NCI-H510A (cell line): ENCODE results near the gene CEPT1.

Experiments
- DNase-seq: peaks from one replicate; lab custom pipeline; 2025; lab: John Stamatoyannopoulos, UW

Gene CEPT1

GRCh38 chr1:111145963-111146768 is 6.1 kb downstream of the CEPT1 start:
- DNase-seq, result no peak

DNA sequence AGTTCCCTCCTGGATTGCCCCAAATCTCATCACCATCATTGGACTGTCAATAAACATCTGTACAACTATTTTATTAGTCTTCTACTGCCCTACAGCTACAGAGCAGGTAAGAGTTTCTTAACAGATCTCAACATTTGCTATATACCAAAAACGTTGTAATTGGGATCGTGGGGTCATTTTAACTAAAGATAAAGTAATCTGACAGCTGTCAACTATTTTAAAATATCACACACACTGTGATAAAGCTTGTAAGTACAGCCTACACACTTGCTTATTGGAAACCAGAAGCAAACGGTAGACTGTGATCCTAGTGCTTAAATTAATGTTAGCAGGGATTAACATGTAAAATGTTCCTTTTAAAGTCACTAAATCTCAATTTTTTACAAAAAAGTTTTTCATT is 7.9 kb downstream of the CEPT1 start:
- DNase-seq, result no peak

DNA sequence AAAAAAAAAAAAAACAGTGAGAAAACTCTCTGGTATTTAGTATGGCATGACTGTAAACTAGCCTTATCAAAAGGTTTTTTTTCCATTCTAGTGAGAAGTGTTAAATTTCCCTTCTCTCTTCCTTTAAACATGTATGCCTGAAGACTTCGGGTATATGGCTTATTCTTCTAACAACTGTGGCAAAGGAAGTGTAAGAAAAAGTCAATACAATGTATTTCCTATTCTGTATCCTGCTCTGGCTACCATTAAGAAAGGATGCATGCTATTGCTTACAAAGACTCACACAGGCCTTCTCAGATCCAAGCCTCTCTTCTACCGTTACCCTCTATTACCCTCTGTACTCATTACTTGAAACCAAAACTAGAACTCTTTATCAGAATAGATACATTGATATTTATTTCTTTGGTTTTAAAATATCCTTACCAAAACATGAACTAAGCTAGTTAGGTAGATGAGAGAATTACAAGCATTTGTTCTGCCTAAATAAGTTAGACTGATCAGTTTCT is 8.4 kb downstream of the CEPT1 start:
- DNase-seq, result no peak

- DNase-seq, result no peak
Observed at GRCh38 chr1:111151838-111152237, 11.8 kb downstream of the CEPT1 start.

- DNase-seq, result no peak
Observed at GRCh38 chr1:111154021-111154999, 14.3 kb downstream of the CEPT1 start.

DNA sequence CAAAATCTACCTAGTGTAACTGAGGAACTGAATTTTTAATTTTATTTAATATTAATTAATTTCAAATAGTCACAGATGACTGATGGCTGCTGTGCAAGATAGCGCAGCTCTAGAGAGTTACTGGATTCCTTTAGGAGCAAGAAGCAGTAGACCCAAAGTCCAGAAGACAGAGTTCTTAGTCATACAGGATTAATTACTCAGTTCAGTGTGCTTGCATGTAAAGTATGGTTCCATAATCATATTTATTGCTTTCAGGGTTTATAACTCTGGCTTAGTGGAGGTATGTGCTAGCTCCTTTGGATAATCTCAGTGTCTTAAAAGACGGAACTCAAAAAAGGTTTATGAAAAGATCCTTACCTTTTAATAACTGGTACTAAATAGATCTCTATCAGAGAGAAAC is 17.4 kb downstream of the CEPT1 start:
- DNase-seq, result no peak

DNA sequence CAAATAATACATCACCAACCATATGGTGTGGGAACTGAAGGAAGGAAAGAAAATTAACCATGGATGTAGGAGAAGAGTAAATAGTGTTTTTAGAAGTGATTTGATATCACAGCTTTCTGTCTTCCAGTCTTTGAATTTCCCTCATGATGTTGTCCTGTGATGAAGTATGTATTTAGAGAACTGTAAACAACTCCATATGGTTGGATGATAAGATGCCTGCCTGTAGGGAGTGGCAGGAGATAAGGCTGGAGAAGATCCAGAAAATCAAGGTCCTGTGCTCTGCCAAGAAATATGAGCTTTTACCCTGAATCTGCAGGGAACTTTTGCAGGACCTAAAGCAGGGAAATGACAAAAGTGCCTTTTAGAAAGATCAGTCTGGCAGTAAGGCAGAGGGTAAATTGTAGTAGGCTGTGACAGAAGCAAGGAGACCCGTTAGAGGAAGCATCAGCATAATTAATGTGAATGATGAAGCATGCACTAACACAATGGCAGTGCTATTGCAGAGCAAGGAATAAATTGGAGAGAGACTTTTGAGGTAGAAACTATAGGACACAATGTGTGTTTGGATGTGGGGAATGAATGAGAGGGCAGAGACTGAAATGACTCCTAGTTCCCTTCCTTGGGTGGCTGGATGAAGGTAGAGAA is 21.9 kb downstream of the CEPT1 start:
- no peak for DNase-seq

- DNase-seq, result no peak
Observed at GRCh38 chr1:111162488-111162880, 22.5 kb downstream of the CEPT1 start.

GRCh38 chr1:111163363-111163762 is 23.3 kb downstream of the CEPT1 start:
- no peak for DNase-seq

GRCh38 chr1:111164151-111164550 is 24.1 kb downstream of the CEPT1 start:
- DNase-seq, result no peak

DNA sequence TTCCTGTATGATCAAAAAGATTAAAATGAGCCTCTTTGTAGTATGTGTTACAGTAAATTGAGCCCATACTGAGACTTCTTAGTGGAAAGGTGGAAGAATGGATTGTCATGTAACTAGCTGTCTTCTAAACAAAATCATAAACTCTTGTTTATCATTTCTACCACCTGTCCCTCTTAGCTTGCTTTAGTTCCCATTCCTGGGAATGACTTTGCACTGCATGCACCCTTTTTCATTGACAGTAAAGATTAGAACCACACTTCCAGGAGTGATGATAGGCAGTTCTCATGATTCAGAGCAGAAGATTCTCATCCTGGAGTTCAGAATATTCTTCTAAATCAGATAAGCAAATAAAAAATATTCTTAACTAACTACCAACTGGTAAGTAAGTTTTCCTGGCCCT is 32.4 kb downstream of the CEPT1 start:
- DNase-seq, result no peak

- DNase-seq, result no peak
Observed at GRCh38 chr1:111174070-111174469, 34.0 kb downstream of the CEPT1 start.

DNA sequence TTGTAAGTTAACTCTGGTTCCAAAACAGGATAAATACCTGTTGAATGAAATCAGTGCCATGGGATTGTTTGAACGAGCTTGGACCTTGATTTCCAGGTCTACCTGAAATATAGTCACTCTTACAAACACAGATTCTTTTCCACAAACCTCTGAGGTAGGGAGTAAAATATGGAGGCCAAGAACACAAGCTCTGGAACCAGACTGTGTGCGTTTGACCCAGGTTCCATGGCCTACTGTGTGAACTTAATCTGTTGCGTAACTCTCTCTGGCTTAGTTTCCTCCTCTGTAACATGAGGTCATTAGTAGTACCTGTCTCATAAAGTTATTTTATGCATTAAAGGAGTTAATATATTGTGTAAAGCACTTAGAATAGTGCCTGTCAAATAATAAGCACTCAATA is 35.3 kb downstream of the CEPT1 start:
- DNase-seq, result no peak

DNA sequence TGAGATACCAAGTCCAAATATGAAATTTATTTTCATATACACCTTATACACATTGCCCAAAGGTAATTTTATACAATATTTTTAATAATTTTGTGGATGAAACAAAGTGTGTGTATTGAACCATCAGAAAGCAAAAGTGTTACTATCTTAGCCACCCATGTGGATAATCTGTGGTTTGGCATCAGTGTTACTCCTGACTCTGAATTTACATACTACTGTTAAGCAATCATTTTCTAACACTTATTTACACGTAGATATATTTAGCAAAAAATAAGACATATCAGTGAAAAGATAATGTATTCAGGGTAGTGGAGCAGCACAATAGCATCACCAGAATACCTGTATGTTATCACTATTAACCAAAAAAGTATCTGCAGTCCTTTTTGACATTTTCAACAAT is 36.7 kb downstream of the CEPT1 start:
- no peak for DNase-seq

- peak; percentile 14 for DNase-seq
Observed at GRCh38 chr1:111179968-111180533, 40.0 kb downstream of the CEPT1 start.

DNA sequence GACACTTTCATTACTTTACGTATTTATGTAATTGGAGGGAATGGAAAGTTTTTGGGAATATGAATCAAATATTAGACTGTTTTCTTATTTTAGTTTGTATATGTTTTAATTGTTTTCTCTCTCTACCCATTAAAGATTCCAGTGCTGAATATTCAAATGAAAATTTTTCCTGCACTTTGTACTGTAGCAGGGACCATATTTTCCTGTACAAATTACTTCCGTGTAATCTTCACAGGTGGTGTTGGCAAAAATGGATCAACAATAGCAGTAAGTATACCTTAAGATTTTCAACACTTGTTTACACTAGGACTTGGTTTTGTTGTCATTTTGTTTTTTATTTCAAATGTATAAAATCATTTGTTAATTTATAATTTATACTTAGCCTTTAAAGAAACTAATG is 42.0 kb downstream of the CEPT1 start:
- DNase-seq, result no peak

GRCh38 chr1:111183308-111184069 is 43.5 kb downstream of the CEPT1 start:
- no peak for DNase-seq

GRCh38 chr1:111184663-111185062 is 44.6 kb downstream of the CEPT1 start:
- DNase-seq, result no peak

- DNase-seq, result no peak
Observed at GRCh38 chr1:111190931-111191451, 51.0 kb downstream of the CEPT1 start.

GRCh38 chr1:111191496-111191895 is 51.5 kb downstream of the CEPT1 start:
- no peak for DNase-seq

DNA sequence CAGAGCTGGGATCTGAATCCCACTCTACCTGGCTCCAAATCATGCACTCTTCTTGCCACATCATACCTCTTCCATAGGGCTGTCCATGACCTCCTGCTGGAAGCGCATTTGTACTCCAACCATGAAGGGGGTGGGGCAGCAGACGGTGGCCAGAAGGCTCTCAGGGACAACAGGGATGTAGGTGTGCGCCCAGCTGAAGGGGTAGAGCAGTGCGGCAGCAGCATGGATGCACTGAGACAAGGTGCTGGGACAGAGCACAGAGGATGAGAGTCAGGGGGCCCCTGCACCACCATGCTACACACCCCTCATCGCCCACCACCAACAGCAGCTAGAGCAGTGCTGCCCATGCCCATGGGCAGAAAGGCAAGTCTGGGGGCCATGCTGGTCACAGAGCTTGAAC is 52.1 kb downstream of the CEPT1 start:
- DNase-seq, result no peak
